K562 (cell line): ENCODE data around the gene WDPCP. TPM values are rescaled to one million over a fixed set of nuclear protein-coding genes. Genes with fewer than 3 reads are reported as not detected.

ENCODE experiments used
- ATAC-seq: fragments of 200-7000 bp; cut with Tn5 transposase; 3 replicates; pipeline ENCODE4 v1.9.1; 2020; ENCODE audit warnings: moderate library complexity
- BruUV-seq: library from RNA; stranded (reverse); fragments of 400-500 nt; replicated peaks from 2 replicates; lab custom pipeline; 2021; lab: Mats Ljungman, UMichigan
- CTCF ChIA-PET: fragments of 300-600 bp; formaldehyde crosslinking; extraction: SDS; loops from one replicate; lab custom pipeline; 2021; ENCODE audit warnings: low intra/inter-chr PET ratio; lab: Yijun Ruan, JAX
- POLR2A ChIA-PET: fragments of 300-600, 350-650 bp; sonication (Branson Sonifier 250); formaldehyde crosslinking; extraction: SDS; loops from one replicate; lab custom pipeline; 2021; ENCODE audit warnings: antibody characterized with exemption, inconsistent platforms; lab: Yijun Ruan, JAX
- DNase-seq, 4 experiments: peaks; one replicate each; pipeline versions ENCODE4 v3.0.0 to v3.0.0-alpha.2; 2011 to 2018; ENCODE audit warnings: low spot score in 3 of 4, mixed read lengths in 3 of 4; ENCODE audit errors: extremely low read depth in 1 of 4
- FAIRE-seq: peaks from 2 replicates; lab custom pipeline; 2011; peaks lifted over from hg19 to GRCh38; lab: Jason Lieb, UNC
- H2AFZ ChIP-seq: 2 replicates; pipeline ENCODE4 v1.6.0; 2011; ENCODE audit warnings: low read depth, low read length, control low read depth, inconsistent platforms
- H3K27ac ChIP-seq: fragments of 200-600 bp; 3 replicates; pipeline ENCODE4 v1.8.0; 2011; ENCODE audit warnings: low read depth, mild to moderate bottlenecking, control low read depth, inconsistent platforms, low read length, moderate library complexity, mixed read lengths; ENCODE audit errors: extremely low read depth
- H3K27me3 ChIP-seq, 2 experiments: fragments of 300-600 bp in 1 of 2; 2 replicates in 1 of 2; 3 replicates in 1 of 2; pipeline versions ENCODE4 v1.6.0 to v1.8.0; 2011; ENCODE audit warnings: inconsistent platforms in 2 of 2, low read length in 2 of 2, mild to moderate bottlenecking in 1 of 2, mixed read lengths in 1 of 2, moderate library complexity in 1 of 2; ENCODE audit not compliant: control insufficient read depth in 2 of 2, insufficient read depth in 2 of 2
- H3K36me3 ChIP-seq: fragments of 300-600 bp; 3 replicates; pipeline ENCODE4 v1.8.0; 2011; ENCODE audit warnings: mild to moderate bottlenecking, low read length, inconsistent platforms; ENCODE audit not compliant: control insufficient read depth, insufficient read depth
- H3K4me1 ChIP-seq, 2 experiments: fragments of 200-600 bp in 1 of 2; replicated peaks in 1 of 2; 2 replicates in 1 of 2; 3 replicates in 1 of 2; pipeline versions ENCODE4 v1.5.1 to v1.8.0; 2011; ENCODE audit warnings: inconsistent platforms in 2 of 2, low read length in 2 of 2, mild to moderate bottlenecking in 1 of 2, mixed read lengths in 1 of 2, moderate library complexity in 1 of 2; ENCODE audit not compliant: control insufficient read depth in 2 of 2, insufficient read depth in 2 of 2
- H3K4me2 ChIP-seq: 2 replicates; pipeline ENCODE4 v1.6.1; 2011; ENCODE audit warnings: low read length, control low read depth, inconsistent platforms, mixed read lengths; ENCODE audit not compliant: insufficient read depth
- H3K4me3 ChIP-seq: fragments of 200-600 bp; sonication (generic), shearing (Covaris generic); 2 replicates; pipeline ENCODE4 v1.5.1; 2016; ENCODE audit warnings: control low read depth, inconsistent platforms
- H3K79me2 ChIP-seq: fragments of 200-600 bp; 3 replicates; pipeline ENCODE4 v1.8.0; 2011; ENCODE audit warnings: low read length, inconsistent platforms; ENCODE audit not compliant: control insufficient read depth, insufficient read depth
- H3K9ac ChIP-seq, 2 experiments: 2 replicates each; pipeline versions ENCODE4 v1.6.0 to v1.6.1; 2011; ENCODE audit warnings: low read depth in 2 of 2, low read length in 2 of 2, control low read depth in 1 of 2, inconsistent platforms in 1 of 2, mild to moderate bottlenecking in 1 of 2, mixed read lengths in 1 of 2; ENCODE audit not compliant: insufficient read depth in 1 of 2
- H3K9me1 ChIP-seq: one replicate; pipeline ENCODE4 v1.6.0; 2011; ENCODE audit warnings: inconsistent platforms, mild to moderate bottlenecking, low read length, moderate library complexity; ENCODE audit not compliant: control insufficient read depth, insufficient read depth
- H3K9me3 ChIP-seq: replicated peaks from 2 replicates; pipeline ENCODE4 v1.5.1; 2011; ENCODE audit warnings: low read depth, low read length, inconsistent platforms; ENCODE audit not compliant: control insufficient read depth, insufficient read depth
- H4K20me1 ChIP-seq: replicated peaks from 2 replicates; pipeline ENCODE4 v1.6.1; 2011; ENCODE audit warnings: low read length, inconsistent platforms, mixed read lengths; ENCODE audit not compliant: control insufficient read depth, insufficient read depth
- DPF2 ChIP-seq: fragments of 450-650 bp; IDR thresholded peaks from 2 replicates; pipeline ENCODE4 v1.6.1; 2016
- FOXK2 ChIP-seq, 2 experiments: fragments of 450-650 bp; IDR thresholded peaks in 1 of 2; conservative IDR thresholded peaks in 1 of 2; 2 replicates each; pipeline ENCODE4 v1.6.1; 2016; ENCODE audit warnings: low read depth in 2 of 2, mild to moderate bottlenecking in 1 of 2
- FOXM1 ChIP-seq, 2 experiments: fragments of 450-650 bp in 1 of 2; sonication (generic) in 1 of 2; formaldehyde crosslinking in 1 of 2; IDR thresholded peaks; 2 replicates each; pipeline versions ENCODE4 v1.6.1 to v1.9.0; 2017 to 2022; ENCODE audit warnings: low read depth in 2 of 2, mild to moderate bottlenecking in 2 of 2, missing genetic modification reagents in 1 of 2, moderate library complexity in 1 of 2
- HNRNPL ChIP-seq: fragments of 200-400 bp; formaldehyde crosslinking; IDR thresholded peaks from 2 replicates; pipeline ENCODE4 v1.6.1; 2017; ENCODE audit warnings: low read depth, mild to moderate bottlenecking, low read length
- RFX5 ChIP-seq: IDR thresholded peaks from 2 replicates; pipeline ENCODE4 v1.6.1; 2011; ENCODE audit warnings: low read depth, mild to moderate bottlenecking, improper control_type of control experiment, low read length
- SAFB2 ChIP-seq: fragments of 200-400 bp; formaldehyde crosslinking; IDR thresholded peaks from 2 replicates; pipeline ENCODE4 v1.6.1; 2018; ENCODE audit warnings: borderline replicate concordance, low read length, low read depth, moderate library complexity; ENCODE audit not compliant: severe bottlenecking
- SIN3B ChIP-seq: fragments of 450-650 bp; IDR thresholded peaks from 2 replicates; pipeline ENCODE4 v1.6.1; 2017; ENCODE audit warnings: low read depth, mild to moderate bottlenecking, moderate library complexity
- SMARCE1 ChIP-seq: fragments of 450-650 bp; IDR thresholded peaks from 2 replicates; pipeline ENCODE4 v1.7.1; 2016; ENCODE audit warnings: mild to moderate bottlenecking
- ZC3H8 ChIP-seq: fragments of 450-650 bp; IDR thresholded peaks from 2 replicates; pipeline ENCODE4 v1.6.1; 2017
- ZNF224 ChIP-seq: sonication (generic); formaldehyde crosslinking; IDR thresholded peaks from 2 replicates; pipeline ENCODE4 v1.8.0; 2022; ENCODE audit warnings: mild to moderate bottlenecking, missing genetic modification reagents
- WGBS: fragments of 100-300 bp; shearing (Covaris generic); methylation state at CpG from one replicate; pipeline ENCODE4 v1.1.6; 2016; ENCODE audit warnings: low coverage, mixed read lengths; ENCODE audit not compliant: insufficient coverage; ENCODE audit errors: missing lambda C conversion rate; 5-methylcytosine and 5-hydroxymethylcytosine counted together
- in situ Hi-C: fragments of 300-500 bp; cut with MboI; formaldehyde crosslinking; loops from 4 replicates; pipeline ENCODE4 v1.15.0; 2018; ENCODE audit warnings: inconsistent platforms, mixed read lengths
- intact Hi-C: fragments of 100-400 bp; cut with micrococcal nuclease; formaldehyde crosslinking; loops from 2 replicates; pipeline ENCODE4 v1.14.2; 2022
- polyA plus RNA-seq, 8 experiments: library from polyadenylated mRNA; depleted of rRNA in 4 of 8; stranded (reverse) in 5 of 8; unstranded in 3 of 8; fragments of >200 nt; fragmentation: Nextera tagmentation in 2 of 8; fragmentation: Illumina TruSeq in 1 of 8; extraction: Ambion mirVana in 2 of 8; extraction: Trizol in 1 of 8; gene quantifications; 2 replicates each; pipeline versions ENCODE4 v1.2.1 to v1.2.3, GENCODE V29; 2011 to 2014; ENCODE audit warnings: inconsistent platforms in 1 of 8, missing spikeins in 1 of 8
- total RNA-seq, 7 experiments: library from RNA; depleted of rRNA in 6 of 7; stranded (reverse); fragments of >200 nt in 6 of 7; fragmentation: Illumina TruSeq in 2 of 7; extraction: Trizol in 2 of 7; gene quantifications; 2 replicates each; pipeline versions ENCODE4 v1.2.1 to v1.2.3, GENCODE V29; 2011 to 2021; ENCODE audit warnings: low replicate concordance in 1 of 7
- TF ChIP-seq, protein P1 (sequence below), 3 experiments: IDR thresholded peaks in 2 of 3; conservative IDR thresholded peaks in 1 of 3; 2 replicates each; pipeline ENCODE4 v1.5.1; 2011 to 2012; ENCODE audit warnings: low read length in 3 of 3, mild to moderate bottlenecking in 3 of 3, control low read depth in 2 of 3, improper control_type of control experiment in 1 of 3, inconsistent platforms in 1 of 3, low read depth in 1 of 3, mixed read lengths in 1 of 3, moderate library complexity in 1 of 3; ENCODE audit not compliant: insufficient read depth in 2 of 3
- TF ChIP-seq, protein P2 (sequence below): sonication (generic); formaldehyde crosslinking; IDR thresholded peaks from 2 replicates; pipeline ENCODE4 v1.8.0; 2022; ENCODE audit warnings: mild to moderate bottlenecking, missing genetic modification reagents
- TF ChIP-seq, protein P3 (sequence below): fragments of 450-650 bp; formaldehyde crosslinking; IDR thresholded peaks from 2 replicates; pipeline ENCODE4 v1.4.0; 2020; ENCODE audit warnings: mild to moderate bottlenecking, moderate library complexity
- TF ChIP-seq, protein P4 (sequence below): sonication (generic); formaldehyde crosslinking; IDR thresholded peaks from 2 replicates; pipeline ENCODE4 v1.8.0; 2022; ENCODE audit warnings: mild to moderate bottlenecking, low read depth, missing genetic modification reagents

The WDPCP gene
- total and polyA plus RNA-seq, 9 of the 15 experiments (the other 6 are each of a cell fraction or from before 2014, with no cell fraction given): 1.4 to 6.4 (median 5.5) TPM

DNA sequence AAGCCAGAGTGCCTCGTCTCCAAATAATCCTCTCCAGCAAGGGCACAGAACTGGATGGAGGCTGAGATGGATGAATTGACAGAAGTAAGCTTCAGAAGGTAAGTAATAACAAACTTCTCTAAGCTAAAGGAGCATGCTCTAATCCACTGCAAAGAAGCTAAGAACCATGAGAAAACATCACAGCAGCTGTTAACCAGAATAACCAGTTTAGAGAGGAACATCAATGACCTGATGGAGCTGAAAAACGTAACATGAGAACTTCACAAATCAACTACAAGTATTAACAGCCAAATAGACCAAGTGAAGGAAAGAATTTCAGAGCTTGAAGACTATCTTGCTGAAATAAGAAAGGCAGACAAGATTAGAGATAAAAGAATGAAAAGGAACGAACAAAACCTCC lies 32.3 kb downstream of the WDPCP start:
- in situ Hi-C loops: no loop called here
- TF ChIP-seq DPF2 (no peak), FOXK2 (conservative IDR thresholded peaks at IDR 0.05 in 1 of 2, IDR thresholded peaks at IDR 0.05 in 1 of 2; ENCODE audit: low read depth in 2 of 2) (no peak), ZNF224 (CRISPR knock-in tag) (no peak), FOXM1 (IDR thresholded peaks at IDR 0.05; ENCODE audit: low read depth) (no peak), FOXM1 (CRISPR knock-in tag; IDR thresholded peaks at IDR 0.05; ENCODE audit: low read depth) (no peak), ZC3H8 (no peak), SAFB2 (no peak), SMARCE1 (no peak), RFX5 (no peak), SIN3B (no peak), HNRNPL (no peak)
- TF ChIP-seq, protein P1, sequence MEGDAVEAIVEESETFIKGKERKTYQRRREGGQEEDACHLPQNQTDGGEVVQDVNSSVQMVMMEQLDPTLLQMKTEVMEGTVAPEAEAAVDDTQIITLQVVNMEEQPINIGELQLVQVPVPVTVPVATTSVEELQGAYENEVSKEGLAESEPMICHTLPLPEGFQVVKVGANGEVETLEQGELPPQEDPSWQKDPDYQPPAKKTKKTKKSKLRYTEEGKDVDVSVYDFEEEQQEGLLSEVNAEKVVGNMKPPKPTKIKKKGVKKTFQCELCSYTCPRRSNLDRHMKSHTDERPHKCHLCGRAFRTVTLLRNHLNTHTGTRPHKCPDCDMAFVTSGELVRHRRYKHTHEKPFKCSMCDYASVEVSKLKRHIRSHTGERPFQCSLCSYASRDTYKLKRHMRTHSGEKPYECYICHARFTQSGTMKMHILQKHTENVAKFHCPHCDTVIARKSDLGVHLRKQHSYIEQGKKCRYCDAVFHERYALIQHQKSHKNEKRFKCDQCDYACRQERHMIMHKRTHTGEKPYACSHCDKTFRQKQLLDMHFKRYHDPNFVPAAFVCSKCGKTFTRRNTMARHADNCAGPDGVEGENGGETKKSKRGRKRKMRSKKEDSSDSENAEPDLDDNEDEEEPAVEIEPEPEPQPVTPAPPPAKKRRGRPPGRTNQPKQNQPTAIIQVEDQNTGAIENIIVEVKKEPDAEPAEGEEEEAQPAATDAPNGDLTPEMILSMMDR (IDR thresholded peaks at IDR 0.05 in 2 of 3, conservative IDR thresholded peaks at IDR 0.05 in 1 of 3; ENCODE audit: insufficient read depth in 2 of 3, low read depth in 1 of 3, low read length in 3 of 3): no peak
- TF ChIP-seq, protein P2, sequence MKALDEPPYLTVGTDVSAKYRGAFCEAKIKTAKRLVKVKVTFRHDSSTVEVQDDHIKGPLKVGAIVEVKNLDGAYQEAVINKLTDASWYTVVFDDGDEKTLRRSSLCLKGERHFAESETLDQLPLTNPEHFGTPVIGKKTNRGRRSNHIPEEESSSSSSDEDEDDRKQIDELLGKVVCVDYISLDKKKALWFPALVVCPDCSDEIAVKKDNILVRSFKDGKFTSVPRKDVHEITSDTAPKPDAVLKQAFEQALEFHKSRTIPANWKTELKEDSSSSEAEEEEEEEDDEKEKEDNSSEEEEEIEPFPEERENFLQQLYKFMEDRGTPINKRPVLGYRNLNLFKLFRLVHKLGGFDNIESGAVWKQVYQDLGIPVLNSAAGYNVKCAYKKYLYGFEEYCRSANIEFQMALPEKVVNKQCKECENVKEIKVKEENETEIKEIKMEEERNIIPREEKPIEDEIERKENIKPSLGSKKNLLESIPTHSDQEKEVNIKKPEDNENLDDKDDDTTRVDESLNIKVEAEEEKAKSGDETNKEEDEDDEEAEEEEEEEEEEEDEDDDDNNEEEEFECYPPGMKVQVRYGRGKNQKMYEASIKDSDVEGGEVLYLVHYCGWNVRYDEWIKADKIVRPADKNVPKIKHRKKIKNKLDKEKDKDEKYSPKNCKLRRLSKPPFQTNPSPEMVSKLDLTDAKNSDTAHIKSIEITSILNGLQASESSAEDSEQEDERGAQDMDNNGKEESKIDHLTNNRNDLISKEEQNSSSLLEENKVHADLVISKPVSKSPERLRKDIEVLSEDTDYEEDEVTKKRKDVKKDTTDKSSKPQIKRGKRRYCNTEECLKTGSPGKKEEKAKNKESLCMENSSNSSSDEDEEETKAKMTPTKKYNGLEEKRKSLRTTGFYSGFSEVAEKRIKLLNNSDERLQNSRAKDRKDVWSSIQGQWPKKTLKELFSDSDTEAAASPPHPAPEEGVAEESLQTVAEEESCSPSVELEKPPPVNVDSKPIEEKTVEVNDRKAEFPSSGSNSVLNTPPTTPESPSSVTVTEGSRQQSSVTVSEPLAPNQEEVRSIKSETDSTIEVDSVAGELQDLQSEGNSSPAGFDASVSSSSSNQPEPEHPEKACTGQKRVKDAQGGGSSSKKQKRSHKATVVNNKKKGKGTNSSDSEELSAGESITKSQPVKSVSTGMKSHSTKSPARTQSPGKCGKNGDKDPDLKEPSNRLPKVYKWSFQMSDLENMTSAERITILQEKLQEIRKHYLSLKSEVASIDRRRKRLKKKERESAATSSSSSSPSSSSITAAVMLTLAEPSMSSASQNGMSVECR (CRISPR knock-in tag): no peak
- TF ChIP-seq, protein P3, sequence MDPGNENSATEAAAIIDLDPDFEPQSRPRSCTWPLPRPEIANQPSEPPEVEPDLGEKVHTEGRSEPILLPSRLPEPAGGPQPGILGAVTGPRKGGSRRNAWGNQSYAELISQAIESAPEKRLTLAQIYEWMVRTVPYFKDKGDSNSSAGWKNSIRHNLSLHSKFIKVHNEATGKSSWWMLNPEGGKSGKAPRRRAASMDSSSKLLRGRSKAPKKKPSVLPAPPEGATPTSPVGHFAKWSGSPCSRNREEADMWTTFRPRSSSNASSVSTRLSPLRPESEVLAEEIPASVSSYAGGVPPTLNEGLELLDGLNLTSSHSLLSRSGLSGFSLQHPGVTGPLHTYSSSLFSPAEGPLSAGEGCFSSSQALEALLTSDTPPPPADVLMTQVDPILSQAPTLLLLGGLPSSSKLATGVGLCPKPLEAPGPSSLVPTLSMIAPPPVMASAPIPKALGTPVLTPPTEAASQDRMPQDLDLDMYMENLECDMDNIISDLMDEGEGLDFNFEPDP: no peak
- TF ChIP-seq, protein P4, sequence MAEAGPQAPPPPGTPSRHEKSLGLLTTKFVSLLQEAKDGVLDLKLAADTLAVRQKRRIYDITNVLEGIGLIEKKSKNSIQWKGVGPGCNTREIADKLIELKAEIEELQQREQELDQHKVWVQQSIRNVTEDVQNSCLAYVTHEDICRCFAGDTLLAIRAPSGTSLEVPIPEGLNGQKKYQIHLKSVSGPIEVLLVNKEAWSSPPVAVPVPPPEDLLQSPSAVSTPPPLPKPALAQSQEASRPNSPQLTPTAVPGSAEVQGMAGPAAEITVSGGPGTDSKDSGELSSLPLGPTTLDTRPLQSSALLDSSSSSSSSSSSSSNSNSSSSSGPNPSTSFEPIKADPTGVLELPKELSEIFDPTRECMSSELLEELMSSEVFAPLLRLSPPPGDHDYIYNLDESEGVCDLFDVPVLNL (CRISPR knock-in tag): no peak

More for the DNA sequence above, 32.3 kb downstream of the WDPCP start:
- Histone ChIP-seq H3K36me3 (no peaks in the 10 kb centered on the region), H3K79me2 (no peaks in the 10 kb centered on the region), H3K9me1 (no peaks in the 10 kb centered on the region), H3K27ac (no peak overlapping the region), H3K27me3 (no peaks in the 10 kb centered on the region), H2AFZ (no peak overlapping the region), H4K20me1 (no peaks in the 10 kb centered on the region), H3K4me3 (no peak overlapping the region), H3K9ac (no peak overlapping the region), H3K4me2 (no peak overlapping the region), H3K4me1 (no peaks in the 10 kb centered on the region), H3K9me3 (no peaks in the 10 kb centered on the region; the same call in 1 of the 2 replicates)
- WGBS: 15% methylated on average over 3 of the region's 3 CpGs
- FAIRE-seq (no peak), ATAC-seq (no peak), DNase-seq (no peak)
- BruUV-seq: no TSS peak
- ChIA-PET POLR2A (no interaction called here), CTCF (no interaction called here)
- intact Hi-C loops: no loop called here
